Loucy (cell line): ENCODE measurements around the gene AGT.

ENCODE experiments used
- H2AFZ ChIP-seq: fragments of 200-600 bp; sonication (generic); 2 replicates; pipeline ENCODE4 v1.6.0; 2016; ENCODE audit warnings: antibody characterized with exemption, mild to moderate bottlenecking, low read length, moderate library complexity
- H3F3A ChIP-seq: fragments of 200-600 bp; 2 replicates; pipeline ENCODE4 v1.6.0; 2016; ENCODE audit warnings: antibody characterized with exemption, low read depth, mild to moderate bottlenecking
- H3K27me3 ChIP-seq: fragments of 200-600 bp; sonication (generic); 2 replicates; pipeline ENCODE4 v1.6.1; 2014; ENCODE audit warnings: low read length, mild to moderate bottlenecking; ENCODE audit not compliant: insufficient read depth, poor library complexity, severe bottlenecking
- H3K36me3 ChIP-seq: fragments of 200-600 bp; sonication (generic); 2 replicates; pipeline ENCODE4 v1.6.1; 2016; ENCODE audit warnings: low read length; ENCODE audit not compliant: insufficient read depth
- H3K4me1 ChIP-seq: fragments of 200-600 bp; sonication (generic); 2 replicates; pipeline ENCODE4 v1.5.1; 2014; ENCODE audit warnings: low read length, mild to moderate bottlenecking; ENCODE audit not compliant: insufficient read depth, poor library complexity, severe bottlenecking
- H3K4me2 ChIP-seq: fragments of 200-600 bp; sonication (generic); 2 replicates; pipeline ENCODE4 v1.6.0; 2014; ENCODE audit warnings: antibody characterized with exemption, low read length, low read depth, mild to moderate bottlenecking; ENCODE audit not compliant: poor library complexity, severe bottlenecking
- H3K4me3 ChIP-seq: fragments of 200-600 bp; sonication (generic); 2 replicates; pipeline ENCODE4 v1.5.1; 2014; ENCODE audit warnings: low read length, mild to moderate bottlenecking, mixed read lengths; ENCODE audit not compliant: poor library complexity, severe bottlenecking
- H3K79me2 ChIP-seq: fragments of 200-600 bp; sonication (generic); 2 replicates; pipeline ENCODE4 v1.6.1; 2014; ENCODE audit warnings: low read length; ENCODE audit not compliant: insufficient read depth
- H3K9ac ChIP-seq: fragments of 200-600 bp; sonication (generic); 2 replicates; pipeline ENCODE4 v1.6.0; 2014; ENCODE audit warnings: mild to moderate bottlenecking, low read depth, low read length, moderate library complexity; ENCODE audit not compliant: poor library complexity, severe bottlenecking
- H3K9me2 ChIP-seq: fragments of 200-600 bp; sonication (generic); replicated peaks from 2 replicates; pipeline ENCODE4 v1.6.1; 2016; ENCODE audit warnings: low read depth, low read length, mixed read lengths
- H3K9me3 ChIP-seq: fragments of 200-600 bp; sonication (generic); 2 replicates; pipeline ENCODE4 v1.6.1; 2014; ENCODE audit warnings: mild to moderate bottlenecking, antibody characterized with exemption, low read length, low read depth; ENCODE audit not compliant: insufficient read depth
- H4K20me1 ChIP-seq: fragments of 200-600 bp; sonication (generic); 2 replicates; pipeline ENCODE4 v1.6.0; 2014; ENCODE audit warnings: antibody characterized with exemption, low read length, mild to moderate bottlenecking; ENCODE audit not compliant: insufficient read depth, poor library complexity, severe bottlenecking
- CTCF ChIP-seq: fragments of 200-600 bp; sonication (generic); conservative IDR thresholded peaks from 2 replicates; pipeline ENCODE4 v1.5.1; 2014; ENCODE audit warnings: mild to moderate bottlenecking, antibody characterized with exemption, low read length
- EZH2phosphoT487 ChIP-seq: fragments of 200-600 bp; IDR thresholded peaks from 2 replicates; pipeline ENCODE4 v1.6.1; 2018; ENCODE audit warnings: antibody characterized with exemption, mild to moderate bottlenecking, moderate library complexity, borderline replicate concordance

The AGT gene

GRCh38 chr1:230691615-230692014 is 22.3 kb downstream of the AGT start:
- no peak for TF ChIP-seq EZH2phosphoT487
- Histone ChIP-seq H3F3A (no peaks in the 10 kb centered on the region), H3K4me3 (no peak overlapping the region), H4K20me1 (no peaks in the 10 kb centered on the region), H3K27me3 (no peaks in the 10 kb centered on the region), H3K9me2 (no peaks in the 10 kb centered on the region), H3K36me3 (peaks cover 70% of the 10 kb centered on the region; the same call in 1 of the 2 replicates), H2AFZ (no peak overlapping the region), H3K4me1 (peaks cover 9% of the 10 kb centered on the region), H3K79me2 (no peaks in the 10 kb centered on the region), H3K4me2 (no peak overlapping the region), H3K9me3 (no peaks in the 10 kb centered on the region), H3K9ac (no peak overlapping the region)

GRCh38 chr1:230690101-230690500 is 23.8 kb downstream of the AGT start:
- Histone ChIP-seq H3K27me3 (no peaks in the 10 kb centered on the region), H3K9ac (no peak overlapping the region), H4K20me1 (no peaks in the 10 kb centered on the region), H3K4me3 (no peak overlapping the region), H3K4me1 (peaks cover 6% of the 10 kb centered on the region), H3K36me3 (peaks cover 84% of the 10 kb centered on the region; the same call in 1 of the 2 replicates), H3K9me3 (no peaks in the 10 kb centered on the region), H3K79me2 (no peaks in the 10 kb centered on the region), H3K4me2 (no peak overlapping the region), H3K9me2 (no peaks in the 10 kb centered on the region), H3F3A (no peaks in the 10 kb centered on the region), H2AFZ (no peak overlapping the region)
- no peak for TF ChIP-seq CTCF
- TF ChIP-seq EZH2phosphoT487, result no peak

- Histone ChIP-seq H3K27me3 (no peaks in the 10 kb centered on the region), H3K4me3 (no peak overlapping the region), H3K79me2 (no peaks in the 10 kb centered on the region), H3K4me2 (no peak overlapping the region), H2AFZ (no peak overlapping the region), H3F3A (no peaks in the 10 kb centered on the region), H3K9ac (no peak overlapping the region), H3K4me1 (peaks cover 9% of the 10 kb centered on the region), H4K20me1 (no peaks in the 10 kb centered on the region), H3K36me3 (peaks cover 77% of the 10 kb centered on the region; the same call in 1 of the 2 replicates), H3K9me2 (no peaks in the 10 kb centered on the region), H3K9me3 (no peaks in the 10 kb centered on the region)
- no peak for TF ChIP-seq CTCF
- TF ChIP-seq EZH2phosphoT487, result no peak
These were observed 27.2 kb downstream of the AGT start for GRCh38 chr1:230686747-230687146.

- H2AFZ ChIP-seq, result no peak overlapping the region
- H3K36me3 ChIP-seq, result peaks cover 74% of the 10 kb centered on the region; the same call in 1 of the 2 replicates
- no peaks in the 10 kb centered on the region for H4K20me1 ChIP-seq
- no peaks in the 10 kb centered on the region for H3F3A ChIP-seq
- H3K27me3 ChIP-seq, result no peaks in the 10 kb centered on the region
- no peaks in the 10 kb centered on the region for H3K79me2 ChIP-seq
- H3K9me2 ChIP-seq, result no peaks in the 10 kb centered on the region
- no peak overlapping the region for H3K4me2 ChIP-seq
- no peak for TF ChIP-seq EZH2phosphoT487
- no peak for TF ChIP-seq CTCF
- H3K9me3 ChIP-seq, result no peaks in the 10 kb centered on the region
- no peak overlapping the region for H3K9ac ChIP-seq
- H3K4me1 ChIP-seq, result peaks cover 9% of the 10 kb centered on the region
- no peak overlapping the region for H3K4me3 ChIP-seq
These were observed 28.9 kb downstream of the AGT start for GRCh38 chr1:230684998-230685397.
